ENCODE data around the gene GJA3.

GRCh38 chr13:20102525-20103180, 58.2 kb downstream of the GJA3 start:
- no peak for TF ChIP-seq CTCF (conservative IDR thresholded peaks at IDR 0.05; ENCODE audit: low read length)
- TF ChIP-seq EZH2phosphoT487 (IDR thresholded peaks at IDR 0.05; ENCODE audit: borderline replicate concordance, low read depth, low read length): no peak
